Mesenchymal stem cell (in vitro differentiated cells and primary cell): ENCODE data around the gene ZFP62.

Experiments
- DNase-seq: peaks from one replicate; pipeline ENCODE4 v3.0.0-alpha.2; 2013
- H2AFZ ChIP-seq: one replicate; pipeline ENCODE4 v1.6.1; 2013; ENCODE audit warnings: low read depth, mild to moderate bottlenecking, control low read depth, inconsistent platforms, low read length, moderate library complexity
- H2AK5ac ChIP-seq: 2 replicates; pipeline ENCODE4 v1.6.1; 2013; ENCODE audit warnings: low read length, moderate library complexity, mild to moderate bottlenecking, inconsistent platforms; ENCODE audit not compliant: severe bottlenecking
- H2BK120ac ChIP-seq: one replicate; pipeline ENCODE4 v1.6.1; 2013; ENCODE audit warnings: low read depth, mild to moderate bottlenecking, inconsistent platforms, low read length, moderate library complexity
- H2BK12ac ChIP-seq, 2 experiments: one replicate each; pipeline ENCODE4 v1.6.1; 2013; ENCODE audit warnings: inconsistent platforms in 2 of 2, low read length in 2 of 2, mild to moderate bottlenecking in 2 of 2, moderate library complexity in 2 of 2, control low read depth in 1 of 2
- H2BK15ac ChIP-seq: one replicate; pipeline ENCODE4 v1.6.1; 2013; ENCODE audit warnings: mild to moderate bottlenecking, low read depth, inconsistent platforms; ENCODE audit not compliant: poor library complexity, severe bottlenecking
- H2BK5ac ChIP-seq: 2 replicates; pipeline ENCODE4 v1.6.1; 2013; ENCODE audit warnings: low read depth, mild to moderate bottlenecking, low read length, control low read depth, inconsistent platforms; ENCODE audit not compliant: poor library complexity, severe bottlenecking
- H3K14ac ChIP-seq, 2 experiments: one replicate each; pipeline ENCODE4 v1.6.1; 2013; ENCODE audit warnings: inconsistent platforms in 2 of 2, low read length in 2 of 2, control low read depth in 1 of 2, mild to moderate bottlenecking in 1 of 2, moderate library complexity in 1 of 2
- H3K18ac ChIP-seq, 2 experiments: one replicate each; pipeline ENCODE4 v1.6.1; 2013; ENCODE audit warnings: inconsistent platforms in 2 of 2, low read length in 2 of 2, control low read depth in 1 of 2, low read depth in 1 of 2, mild to moderate bottlenecking in 1 of 2
- H3K23ac ChIP-seq, 2 experiments: one replicate each; pipeline ENCODE4 v1.6.1; 2013; ENCODE audit warnings: inconsistent platforms in 2 of 2, low read length in 2 of 2, mild to moderate bottlenecking in 2 of 2, moderate library complexity in 2 of 2, control low read depth in 1 of 2
- H3K27ac ChIP-seq: 2 replicates; pipeline ENCODE4 v1.5.1; 2013; ENCODE audit warnings: mild to moderate bottlenecking, moderate library complexity, low read length, control low read depth, inconsistent platforms; ENCODE audit not compliant: poor library complexity, severe bottlenecking
- H3K27me3 ChIP-seq, 2 experiments: 2 replicates each; pipeline versions ENCODE4 v1.6.1 to v1.7.0; 2013; ENCODE audit warnings: low read length in 2 of 2, mild to moderate bottlenecking in 2 of 2, moderate library complexity in 2 of 2, control low read depth in 1 of 2, inconsistent platforms in 1 of 2; ENCODE audit not compliant: control insufficient read depth in 1 of 2, insufficient read depth in 1 of 2
- H3K36me3 ChIP-seq, 2 experiments: 2 replicates each; pipeline versions ENCODE4 v1.6.1 to v1.7.0; 2013; ENCODE audit warnings: low read length in 2 of 2, control low read depth in 1 of 2, inconsistent platforms in 1 of 2, low read depth in 1 of 2, mild to moderate bottlenecking in 1 of 2; ENCODE audit not compliant: insufficient read depth in 2 of 2, control insufficient read depth in 1 of 2
- H3K4ac ChIP-seq, 2 experiments: one replicate each; pipeline ENCODE4 v1.6.1; 2013; ENCODE audit warnings: inconsistent platforms in 2 of 2, low read length in 2 of 2, mild to moderate bottlenecking in 2 of 2, moderate library complexity in 2 of 2, control low read depth in 1 of 2, low read depth in 1 of 2
- H3K4me1 ChIP-seq: 2 replicates; pipeline ENCODE4 v1.6.1; 2013; ENCODE audit warnings: low read depth, low read length, control low read depth; ENCODE audit not compliant: control insufficient read depth, insufficient read depth
- H3K4me2 ChIP-seq: 2 replicates; pipeline ENCODE4 v1.6.1; 2013; ENCODE audit warnings: low read length, mild to moderate bottlenecking, inconsistent platforms; ENCODE audit not compliant: poor library complexity, severe bottlenecking
- H3K4me3 ChIP-seq, 2 experiments: 2 replicates each; pipeline versions ENCODE4 v1.5.1 to v1.7.0; 2013; ENCODE audit warnings: low read length in 2 of 2, mild to moderate bottlenecking in 2 of 2, control low read depth in 1 of 2, low read depth in 1 of 2; ENCODE audit not compliant: insufficient read depth in 1 of 2
- H3K79me1 ChIP-seq: replicated peaks from 2 replicates; pipeline ENCODE4 v1.6.1; 2013; ENCODE audit warnings: mild to moderate bottlenecking, control low read depth, low read length, inconsistent platforms; ENCODE audit not compliant: poor library complexity, severe bottlenecking
- H3K9ac ChIP-seq: 2 replicates; pipeline ENCODE4 v1.7.0; 2013; ENCODE audit warnings: mild to moderate bottlenecking, low read length, moderate library complexity
- H3K9me3 ChIP-seq: 2 replicates; pipeline ENCODE4 v1.7.0; 2013; ENCODE audit warnings: mild to moderate bottlenecking, low read length; ENCODE audit not compliant: control insufficient read depth
- H4K8ac ChIP-seq: one replicate; pipeline ENCODE4 v1.6.1; 2013; ENCODE audit warnings: inconsistent platforms, mild to moderate bottlenecking, low read length, moderate library complexity
- H4K91ac ChIP-seq: one replicate; pipeline ENCODE4 v1.6.1; 2013; ENCODE audit warnings: mild to moderate bottlenecking, low read length, inconsistent platforms
- WGBS: methylation state at CpG from one replicate; pipeline ENCODE4 v1.1.7; 2013; ENCODE audit warnings: mixed read lengths; 5-methylcytosine and 5-hydroxymethylcytosine counted together

The ZFP62 gene

GRCh38 chr5:180870276-180871068 is 9.4 kb upstream of the ZFP62 start:
- WGBS = 77% methylated on average over 15 of the region's 16 CpGs
- H3K4me1 ChIP-seq = no peaks in the 10 kb centered on the region
- H3K9me3 ChIP-seq = no peaks in the 10 kb centered on the region
- H2BK12ac ChIP-seq = no peak overlapping the region
- H3K14ac ChIP-seq = no peak overlapping the region
- H3K36me3 ChIP-seq = no peaks in the 10 kb centered on the region
- H3K18ac ChIP-seq = no peak overlapping the region
- H4K8ac ChIP-seq = no peak overlapping the region
- H2BK15ac ChIP-seq = no peak overlapping the region
- no peaks in the 10 kb centered on the region for H3K79me1 ChIP-seq
- no peak overlapping the region for H3K9ac ChIP-seq
- H3K4me2 ChIP-seq = no peak overlapping the region
- H2AK5ac ChIP-seq = no peak overlapping the region
- no peak overlapping the region for H3K4ac ChIP-seq
- H3K4me3 ChIP-seq = no peak overlapping the region
- no peak overlapping the region for H2BK5ac ChIP-seq
- H3K27ac ChIP-seq = no peak overlapping the region
- H2BK120ac ChIP-seq = no peak overlapping the region
- H4K91ac ChIP-seq = no peak overlapping the region
- H2AFZ ChIP-seq = no peak overlapping the region
- H3K23ac ChIP-seq = no peak overlapping the region
- H3K27me3 ChIP-seq = peaks cover 4 to 10% of the 10 kb centered on the region in 2 experiments
- no peak for DNase-seq

GRCh38 chr5:180869587-180869986 is 8.5 kb upstream of the ZFP62 start:
- no peak overlapping the region for H2AK5ac ChIP-seq
- H3K4me3 ChIP-seq = no peak overlapping the region
- H3K4me2 ChIP-seq = no peak overlapping the region
- H2AFZ ChIP-seq = no peak overlapping the region
- H2BK12ac ChIP-seq = no peak overlapping the region
- H4K91ac ChIP-seq = no peak overlapping the region
- H2BK15ac ChIP-seq = no peak overlapping the region
- H2BK120ac ChIP-seq = no peak overlapping the region
- H3K18ac ChIP-seq = no peak overlapping the region
- H3K14ac ChIP-seq = no peak overlapping the region
- no peak overlapping the region for H3K23ac ChIP-seq
- H3K36me3 ChIP-seq = no peaks in the 10 kb centered on the region
- H3K9ac ChIP-seq = no peak overlapping the region
- H3K27me3 ChIP-seq = peaks cover 4 to 10% of the 10 kb centered on the region in 2 experiments
- no peaks in the 10 kb centered on the region for H3K79me1 ChIP-seq
- DNase-seq = no peak
- H4K8ac ChIP-seq = no peak overlapping the region
- H3K27ac ChIP-seq = no peak overlapping the region
- H3K4me1 ChIP-seq = no peaks in the 10 kb centered on the region
- no peaks in the 10 kb centered on the region for H3K9me3 ChIP-seq
- no peak overlapping the region for H2BK5ac ChIP-seq
- no peak overlapping the region for H3K4ac ChIP-seq
- 100% methylated on average over 1 of the region's 1 CpG for WGBS

- Histone ChIP-seq H2BK12ac (no peak overlapping the region), H3K79me1 (no peaks in the 10 kb centered on the region), H2AFZ (no peak overlapping the region), H4K8ac (no peak overlapping the region), H3K27me3 (peaks cover 4 to 10% of the 10 kb centered on the region in 2 experiments), H2BK15ac (no peak overlapping the region), H2BK120ac (no peak overlapping the region), H3K4me1 (no peaks in the 10 kb centered on the region), H3K23ac (no peak overlapping the region), H3K9me3 (no peaks in the 10 kb centered on the region), H4K91ac (no peak overlapping the region), H2AK5ac (no peak overlapping the region), H3K14ac (no peak overlapping the region), H3K18ac (no peak overlapping the region), H3K4me3 (no peak overlapping the region), H2BK5ac (no peak overlapping the region), H3K36me3 (no peaks in the 10 kb centered on the region), H3K4me2 (no peak overlapping the region), H3K9ac (no peak overlapping the region), H3K27ac (no peak overlapping the region), H3K4ac (no peak overlapping the region)
- peak; percentile 76 for DNase-seq
- WGBS = 3% methylated on average over 3 of the region's 3 CpGs
These were observed 7.9 kb upstream of the ZFP62 start for GRCh38 chr5:180868960-180869359.

- no peak overlapping the region for H4K91ac ChIP-seq
- H3K23ac ChIP-seq = no peak overlapping the region
- H3K79me1 ChIP-seq = no peaks in the 10 kb centered on the region
- DNase-seq = no peak
- no peak overlapping the region for H2AFZ ChIP-seq
- H3K18ac ChIP-seq = no peak overlapping the region
- no peak overlapping the region for H2BK120ac ChIP-seq
- H2BK15ac ChIP-seq = no peak overlapping the region
- H3K9me3 ChIP-seq = no peaks in the 10 kb centered on the region
- H3K4ac ChIP-seq = no peak overlapping the region
- no peak overlapping the region for H4K8ac ChIP-seq
- WGBS = 82% methylated on average over 7 of the region's 10 CpGs
- no peak overlapping the region for H2BK12ac ChIP-seq
- no peak overlapping the region for H2AK5ac ChIP-seq
- H3K27ac ChIP-seq = no peak overlapping the region
- no peaks in the 10 kb centered on the region for H3K4me1 ChIP-seq
- no peak overlapping the region for H3K14ac ChIP-seq
- no peaks in the 10 kb centered on the region for H3K36me3 ChIP-seq
- no peak overlapping the region for H3K4me2 ChIP-seq
- H2BK5ac ChIP-seq = no peak overlapping the region
- H3K4me3 ChIP-seq = no peak overlapping the region
- no peak overlapping the region for H3K9ac ChIP-seq
- peaks cover 4 to 10% of the 10 kb centered on the region in 2 experiments for H3K27me3 ChIP-seq
These were observed 5.9 kb upstream of the ZFP62 start for GRCh38 chr5:180866985-180867384.
